OCI-LY1 (cell line): ENCODE data around the gene COL18A1.

Source experiments
- H2AFZ ChIP-seq: fragments of 200-600 bp; sonication (generic), shearing (Covaris generic); 2 replicates; pipeline ENCODE4 v1.6.0; 2014; ENCODE audit warnings: antibody characterized with exemption, mild to moderate bottlenecking, low read length
- H3F3A ChIP-seq: fragments of 200-600 bp; sonication (generic), shearing (Covaris generic); 2 replicates; pipeline ENCODE4 v1.6.0; 2014; ENCODE audit warnings: mild to moderate bottlenecking, antibody characterized with exemption, low read length, moderate library complexity; ENCODE audit not compliant: insufficient read depth
- H3K27ac ChIP-seq: fragments of 200-600 bp; sonication (generic); 2 replicates; pipeline ENCODE4 v1.5.1; 2014; ENCODE audit warnings: low read length, mixed run types, mild to moderate bottlenecking, low read depth; ENCODE audit not compliant: poor library complexity, severe bottlenecking
- H3K27me3 ChIP-seq: fragments of 200-600 bp; sonication (generic); 2 replicates; pipeline ENCODE4 v1.6.0; 2014; ENCODE audit warnings: antibody characterized with exemption, mild to moderate bottlenecking, low read length, moderate library complexity; ENCODE audit not compliant: insufficient read depth
- H3K36me3 ChIP-seq: fragments of 200-600 bp; sonication (generic); 2 replicates; pipeline ENCODE4 v1.6.1; 2014; ENCODE audit warnings: mild to moderate bottlenecking, antibody characterized with exemption, low read length, moderate library complexity, mixed read lengths; ENCODE audit not compliant: insufficient read depth
- H3K4me1 ChIP-seq: fragments of 200-600 bp; sonication (generic); 2 replicates; pipeline ENCODE4 v1.5.1; 2014; ENCODE audit warnings: mild to moderate bottlenecking, low read length, moderate library complexity; ENCODE audit not compliant: insufficient read depth, severe bottlenecking
- H3K4me2 ChIP-seq: fragments of 200-600 bp; sonication (generic), shearing (Covaris generic); 2 replicates; pipeline ENCODE4 v1.6.1; 2014; ENCODE audit warnings: low read length
- H3K4me3 ChIP-seq: fragments of 200-600 bp; sonication (generic); 2 replicates; pipeline ENCODE4 v1.5.1; 2014; ENCODE audit warnings: low read length, low read depth, mild to moderate bottlenecking, mixed read lengths; ENCODE audit not compliant: poor library complexity, severe bottlenecking
- H3K79me2 ChIP-seq: fragments of 200-600 bp; shearing (Covaris generic); 2 replicates; pipeline ENCODE4 v1.6.1; 2016; ENCODE audit warnings: mixed run types, low read length, mixed read lengths; ENCODE audit not compliant: insufficient read depth
- H3K9ac ChIP-seq: fragments of 200-600 bp; sonication (generic), shearing (Covaris generic); 2 replicates; pipeline ENCODE4 v1.6.1; 2014; ENCODE audit warnings: mild to moderate bottlenecking, low read length, mixed read lengths
- H3K9me2 ChIP-seq: fragments of 200-600 bp; sonication (generic), shearing (Covaris generic); 2 replicates; pipeline ENCODE4 v1.6.1; 2014; ENCODE audit warnings: low read depth, mild to moderate bottlenecking, low read length, mixed read lengths
- H3K9me3 ChIP-seq: fragments of 200-600 bp; shearing (Covaris generic); 2 replicates; pipeline ENCODE4 v1.6.1; 2014; ENCODE audit warnings: low read length, mixed read lengths
- H4K20me1 ChIP-seq: fragments of 200-600 bp; sonication (generic), shearing (Covaris generic); 2 replicates; pipeline ENCODE4 v1.6.0; 2016; ENCODE audit warnings: mild to moderate bottlenecking, low read length; ENCODE audit not compliant: insufficient read depth
- CTCF ChIP-seq: fragments of 200-600 bp; sonication (generic), shearing (Covaris generic); IDR thresholded peaks from 2 replicates; pipeline ENCODE4 v1.5.1; 2017; ENCODE audit warnings: mild to moderate bottlenecking, antibody characterized with exemption, low read length, moderate library complexity, mixed read lengths
- EZH2 ChIP-seq: fragments of 200-600 bp; sonication (generic), shearing (Covaris generic); IDR thresholded peaks from 2 replicates; pipeline ENCODE4 v1.8.0; 2017; ENCODE audit warnings: borderline replicate concordance, mixed run types, mild to moderate bottlenecking, antibody characterized with exemption, low read length, moderate library complexity, mixed read lengths

The COL18A1 gene

GRCh38 chr21:45381036-45381787 lies 23.8 kb upstream of the COL18A1 start:
- H3K27me3 ChIP-seq, result peaks cover 4% of the 10 kb centered on the region; the same call in 1 of the 2 replicates
- H3K4me1 ChIP-seq, result no peaks in the 10 kb centered on the region
- H3K79me2 ChIP-seq, result no peaks in the 10 kb centered on the region
- no peaks in the 10 kb centered on the region for H3K9me2 ChIP-seq
- no peak overlapping the region for H3K9ac ChIP-seq
- H3K36me3 ChIP-seq, result no peaks in the 10 kb centered on the region
- H3K4me2 ChIP-seq, result no peak overlapping the region
- TF ChIP-seq CTCF (no peak), EZH2 (no peak)
- no peak overlapping the region for H2AFZ ChIP-seq
- no peak overlapping the region for H3K4me3 ChIP-seq
- H3K27ac ChIP-seq, result no peak overlapping the region
- no peaks in the 10 kb centered on the region for H4K20me1 ChIP-seq
- no peaks in the 10 kb centered on the region for H3K9me3 ChIP-seq
- no peaks in the 10 kb centered on the region for H3F3A ChIP-seq

GRCh38 chr21:45381865-45382696 lies 22.9 kb upstream of the COL18A1 start:
- H3K9me3 ChIP-seq, result no peaks in the 10 kb centered on the region
- peaks cover 4% of the 10 kb centered on the region; the same call in 1 of the 2 replicates for H3K27me3 ChIP-seq
- H3K9me2 ChIP-seq, result no peaks in the 10 kb centered on the region
- H3K4me1 ChIP-seq, result no peaks in the 10 kb centered on the region
- no peaks in the 10 kb centered on the region for H3K36me3 ChIP-seq
- no peaks in the 10 kb centered on the region for H3F3A ChIP-seq
- H4K20me1 ChIP-seq, result no peaks in the 10 kb centered on the region
- no peaks in the 10 kb centered on the region for H3K79me2 ChIP-seq
- no peak overlapping the region for H3K27ac ChIP-seq
- H2AFZ ChIP-seq, result no peak overlapping the region
- TF ChIP-seq EZH2, result no peak
- no peak for TF ChIP-seq CTCF
- no peak overlapping the region for H3K4me3 ChIP-seq
- no peak overlapping the region for H3K9ac ChIP-seq
- no peak overlapping the region for H3K4me2 ChIP-seq

GRCh38 chr21:45382697-45382997 lies 22.3 kb upstream of the COL18A1 start:
- Histone ChIP-seq H3K27me3 (peaks cover 4% of the 10 kb centered on the region; the same call in 1 of the 2 replicates), H3K79me2 (no peaks in the 10 kb centered on the region), H3K9me2 (no peaks in the 10 kb centered on the region), H3F3A (no peaks in the 10 kb centered on the region), H3K36me3 (no peaks in the 10 kb centered on the region), H3K4me3 (no peak overlapping the region), H3K4me2 (no peak overlapping the region), H2AFZ (no peak overlapping the region), H3K27ac (no peak overlapping the region), H4K20me1 (no peaks in the 10 kb centered on the region), H3K4me1 (no peaks in the 10 kb centered on the region), H3K9ac (no peak overlapping the region), H3K9me3 (no peaks in the 10 kb centered on the region)
- TF ChIP-seq CTCF (no peak), EZH2 (no peak)
